SK-N-SH treated with all-trans-retinoic acid at 6 μM for 48 hours (cell line): ENCODE results near the gene EIF5.

Source experiments
- ATAC-seq: fragments of 200-7000 bp; cut with Tn5 transposase; 3 replicates; pipeline ENCODE4 v1.9.1; 2020; ENCODE audit warnings: mild to moderate bottlenecking, moderate library complexity
- ARNTL ChIP-seq: fragments of 450-650 bp; formaldehyde crosslinking; IDR thresholded peaks from 2 replicates; pipeline ENCODE4 v1.5.0; 2020; ENCODE audit warnings: low read depth, mild to moderate bottlenecking, moderate library complexity, borderline replicate concordance
- BACH2 ChIP-seq: fragments of 250-450 bp; sonication (Bioruptor Pico); IDR thresholded peaks from 2 replicates; pipeline ENCODE4 v1.9.0; 2021; ENCODE audit warnings: mild to moderate bottlenecking, borderline replicate concordance
- CSDC2 ChIP-seq: fragments of 250-450 bp; sonication (Bioruptor Pico); IDR thresholded peaks from 2 replicates; pipeline ENCODE4 v1.5.0; 2020; ENCODE audit warnings: mild to moderate bottlenecking, moderate library complexity
- ESRRG ChIP-seq: fragments of 250-450 bp; sonication (Bioruptor Pico); IDR thresholded peaks from 2 replicates; pipeline ENCODE4 v1.6.1; 2021; ENCODE audit warnings: mild to moderate bottlenecking
- GLIS3 ChIP-seq: fragments of 250-450 bp; sonication (Bioruptor Pico); IDR thresholded peaks from 2 replicates; pipeline ENCODE4 v1.5.0; 2020; ENCODE audit warnings: mild to moderate bottlenecking, moderate library complexity
- ISL1 ChIP-seq: fragments of 250-450 bp; sonication (Bioruptor Pico); IDR thresholded peaks from 2 replicates; pipeline ENCODE4 v2.1.2; 2022; ENCODE audit warnings: mild to moderate bottlenecking, moderate library complexity
- OSR1 ChIP-seq: fragments of 250-450 bp; sonication (Bioruptor Pico); IDR thresholded peaks from 2 replicates; pipeline ENCODE4 v1.8.0; 2022; ENCODE audit warnings: moderate library complexity, mild to moderate bottlenecking, inconsistent platforms
- RARB ChIP-seq: fragments of 250-450 bp; sonication (Bioruptor Pico); IDR thresholded peaks from 2 replicates; pipeline ENCODE4 v1.8.0; 2021; ENCODE audit warnings: mild to moderate bottlenecking, moderate library complexity
- SNAI2 ChIP-seq: fragments of 250-450 bp; sonication (Bioruptor Pico); IDR thresholded peaks from 2 replicates; pipeline ENCODE4 v1.5.0; 2020; ENCODE audit warnings: mild to moderate bottlenecking, moderate library complexity
- TCF4 ChIP-seq: fragments of 250-450 bp; sonication (Bioruptor Pico); IDR thresholded peaks from 2 replicates; pipeline ENCODE4 v1.8.0; 2021; ENCODE audit warnings: mild to moderate bottlenecking, moderate library complexity, borderline replicate concordance
- TOX ChIP-seq: fragments of 250-450 bp; sonication (Bioruptor Pico); IDR thresholded peaks from 2 replicates; pipeline ENCODE4 v1.8.0; 2021; ENCODE audit warnings: mild to moderate bottlenecking, moderate library complexity, borderline replicate concordance
- ZC3H10 ChIP-seq: fragments of 250-450 bp; sonication (Bioruptor Pico); IDR thresholded peaks from 2 replicates; pipeline ENCODE4 v1.5.1; 2021; ENCODE audit warnings: mild to moderate bottlenecking, moderate library complexity
- ZFP3 ChIP-seq: fragments of 250-450 bp; sonication (Bioruptor Pico); IDR thresholded peaks from 2 replicates; pipeline ENCODE4 v1.5.0; 2020; ENCODE audit warnings: mild to moderate bottlenecking, moderate library complexity
- ZFP30 ChIP-seq: fragments of 450-650 bp; formaldehyde crosslinking; IDR thresholded peaks from 2 replicates; pipeline ENCODE4 v1.5.0; 2022; ENCODE audit warnings: mild to moderate bottlenecking, moderate library complexity
- ZNF565 ChIP-seq: fragments of 450-650 bp; formaldehyde crosslinking; conservative IDR thresholded peaks from 2 replicates; pipeline ENCODE4 v1.5.0; 2020; ENCODE audit warnings: low read depth, mild to moderate bottlenecking, moderate library complexity
- ZNF70 ChIP-seq: fragments of 450-650 bp; formaldehyde crosslinking; IDR thresholded peaks from 2 replicates; pipeline ENCODE4 v1.5.0; 2020; ENCODE audit warnings: mild to moderate bottlenecking, moderate library complexity
- ZNF8 ChIP-seq: fragments of 450-650 bp; formaldehyde crosslinking; IDR thresholded peaks from 2 replicates; pipeline ENCODE4 v1.5.0; 2020; ENCODE audit warnings: mild to moderate bottlenecking, moderate library complexity
- TF ChIP-seq, protein P1 (sequence below): fragments of 250-450 bp; sonication (Bioruptor Pico); IDR thresholded peaks from 2 replicates; pipeline ENCODE4 v1.5.1; 2021; ENCODE audit warnings: mild to moderate bottlenecking, moderate library complexity
- TF ChIP-seq, protein P2 (sequence below): fragments of 250-450 bp; sonication (Bioruptor Pico); IDR thresholded peaks from 2 replicates; pipeline ENCODE4 v1.5.0; 2020; ENCODE audit warnings: mild to moderate bottlenecking, moderate library complexity
- TF ChIP-seq, protein P3 (sequence below): fragments of 250-450 bp; sonication (Bioruptor Pico); IDR thresholded peaks from 2 replicates; pipeline ENCODE4 v1.8.0; 2021; ENCODE audit warnings: low read depth, mild to moderate bottlenecking, moderate library complexity, borderline replicate concordance

The EIF5 gene

DNA sequence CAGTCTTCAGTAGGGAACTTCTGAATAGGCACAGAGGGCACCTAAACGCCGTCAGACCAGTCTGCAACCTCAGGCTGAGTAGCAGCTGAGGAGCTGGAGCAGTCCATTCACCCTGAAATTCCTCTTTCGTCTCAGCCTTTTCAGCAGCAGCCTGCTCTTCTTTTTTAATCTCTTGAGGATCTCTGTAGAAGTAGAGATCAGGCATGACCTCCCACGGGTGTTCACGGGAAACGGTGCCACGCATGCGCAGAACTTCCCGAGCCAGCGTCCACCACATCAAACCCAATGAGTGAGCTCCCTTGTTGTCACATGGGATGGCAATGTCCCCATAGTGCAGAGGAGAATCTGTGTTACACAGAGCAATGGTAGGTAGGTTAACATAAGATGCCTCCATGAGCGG lies 40.1 kb downstream of the EIF5 start (continued):
- TF ChIP-seq, protein P1, sequence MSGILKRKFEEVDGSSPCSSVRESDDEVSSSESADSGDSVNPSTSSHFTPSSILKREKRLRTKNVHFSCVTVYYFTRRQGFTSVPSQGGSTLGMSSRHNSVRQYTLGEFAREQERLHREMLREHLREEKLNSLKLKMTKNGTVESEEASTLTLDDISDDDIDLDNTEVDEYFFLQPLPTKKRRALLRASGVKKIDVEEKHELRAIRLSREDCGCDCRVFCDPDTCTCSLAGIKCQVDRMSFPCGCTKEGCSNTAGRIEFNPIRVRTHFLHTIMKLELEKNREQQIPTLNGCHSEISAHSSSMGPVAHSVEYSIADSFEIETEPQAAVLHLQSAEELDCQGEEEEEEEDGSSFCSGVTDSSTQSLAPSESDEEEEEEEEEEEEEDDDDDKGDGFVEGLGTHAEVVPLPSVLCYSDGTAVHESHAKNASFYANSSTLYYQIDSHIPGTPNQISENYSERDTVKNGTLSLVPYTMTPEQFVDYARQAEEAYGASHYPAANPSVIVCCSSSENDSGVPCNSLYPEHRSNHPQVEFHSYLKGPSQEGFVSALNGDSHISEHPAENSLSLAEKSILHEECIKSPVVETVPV (CRISPR knock-in tag), result no peak
- TF ChIP-seq, all 23 proteins: peak for 0

GRCh38 chr14:103377522-103378037 lies 43.5 kb downstream of the EIF5 start:
- no peak for ATAC-seq
- TF ChIP-seq OSR1 (no peak), ZNF565 (no peak), SNAI2 (CRISPR knock-in tag) (no peak), RARB (no peak), ISL1 (no peak), GLIS3 (CRISPR knock-in tag) (no peak), ARNTL (CRISPR knock-in tag) (no peak), ESRRG (CRISPR knock-in tag) (no peak), ZFP3 (no peak), TCF4 (CRISPR knock-in tag) (no peak), ZFP30 (no peak), BACH2 (no peak), ZNF70 (CRISPR knock-in tag) (no peak), ZC3H10 (CRISPR knock-in tag) (no peak), TOX (CRISPR knock-in tag) (no peak)
- TF ChIP-seq, protein P2, sequence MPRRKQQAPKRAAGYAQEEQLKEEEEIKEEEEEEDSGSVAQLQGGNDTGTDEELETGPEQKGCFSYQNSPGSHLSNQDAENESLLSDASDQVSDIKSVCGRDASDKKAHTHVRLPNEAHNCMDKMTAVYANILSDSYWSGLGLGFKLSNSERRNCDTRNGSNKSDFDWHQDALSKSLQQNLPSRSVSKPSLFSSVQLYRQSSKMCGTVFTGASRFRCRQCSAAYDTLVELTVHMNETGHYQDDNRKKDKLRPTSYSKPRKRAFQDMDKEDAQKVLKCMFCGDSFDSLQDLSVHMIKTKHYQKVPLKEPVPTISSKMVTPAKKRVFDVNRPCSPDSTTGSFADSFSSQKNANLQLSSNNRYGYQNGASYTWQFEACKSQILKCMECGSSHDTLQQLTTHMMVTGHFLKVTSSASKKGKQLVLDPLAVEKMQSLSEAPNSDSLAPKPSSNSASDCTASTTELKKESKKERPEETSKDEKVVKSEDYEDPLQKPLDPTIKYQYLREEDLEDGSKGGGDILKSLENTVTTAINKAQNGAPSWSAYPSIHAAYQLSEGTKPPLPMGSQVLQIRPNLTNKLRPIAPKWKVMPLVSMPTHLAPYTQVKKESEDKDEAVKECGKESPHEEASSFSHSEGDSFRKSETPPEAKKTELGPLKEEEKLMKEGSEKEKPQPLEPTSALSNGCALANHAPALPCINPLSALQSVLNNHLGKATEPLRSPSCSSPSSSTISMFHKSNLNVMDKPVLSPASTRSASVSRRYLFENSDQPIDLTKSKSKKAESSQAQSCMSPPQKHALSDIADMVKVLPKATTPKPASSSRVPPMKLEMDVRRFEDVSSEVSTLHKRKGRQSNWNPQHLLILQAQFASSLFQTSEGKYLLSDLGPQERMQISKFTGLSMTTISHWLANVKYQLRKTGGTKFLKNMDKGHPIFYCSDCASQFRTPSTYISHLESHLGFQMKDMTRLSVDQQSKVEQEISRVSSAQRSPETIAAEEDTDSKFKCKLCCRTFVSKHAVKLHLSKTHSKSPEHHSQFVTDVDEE, result no peak
- TF ChIP-seq, protein P1 (CRISPR knock-in tag), result no peak

DNA sequence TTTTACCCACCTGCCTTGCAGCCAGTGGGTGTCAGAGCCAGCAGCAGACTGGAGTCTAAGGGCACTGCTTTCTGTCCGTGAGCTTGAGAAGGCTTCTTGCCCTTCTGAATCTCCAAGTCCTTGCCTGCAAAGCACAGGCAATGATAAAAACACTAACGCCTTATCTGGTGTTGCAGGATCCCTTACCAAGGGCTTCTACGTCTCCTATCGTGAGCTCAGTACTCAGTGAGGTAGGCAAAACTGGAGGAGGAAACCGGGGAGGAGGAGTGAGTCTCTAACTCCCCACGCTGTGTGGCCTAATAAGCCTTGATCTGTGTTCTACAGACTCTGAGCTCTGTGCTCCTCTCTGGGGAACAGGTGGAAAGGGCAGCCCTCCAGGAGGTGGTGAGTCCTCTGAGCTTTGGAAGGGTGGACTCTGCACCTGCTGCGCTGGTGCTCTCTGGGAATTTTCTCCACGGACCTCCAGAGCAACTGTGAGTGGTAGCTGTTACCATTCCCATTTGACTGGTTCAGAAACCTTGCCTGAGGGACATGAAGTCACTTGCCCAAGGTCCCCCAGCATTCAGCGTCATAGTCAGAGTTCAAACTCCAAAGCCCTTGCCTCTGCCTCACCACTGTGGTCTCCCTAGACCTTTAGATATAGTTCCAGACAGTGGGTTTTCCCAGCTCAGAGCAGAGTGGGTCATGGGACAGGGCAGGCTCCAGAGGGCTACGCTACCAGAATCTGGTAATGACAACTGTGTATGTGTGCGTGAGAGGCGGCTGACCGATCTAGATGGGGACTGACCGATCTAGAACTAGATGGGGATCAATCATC lies 44.2 kb downstream of the EIF5 start:
- ATAC-seq, result no peak
- TF ChIP-seq BACH2 (no peak), GLIS3 (CRISPR knock-in tag) (no peak), ZNF70 (CRISPR knock-in tag) (no peak), CSDC2 (CRISPR knock-in tag) (no peak), SNAI2 (CRISPR knock-in tag) (no peak), ZFP3 (no peak)

GRCh38 chr14:103380719-103381377 lies 46.8 kb downstream of the EIF5 start:
- TF ChIP-seq, protein P3, sequence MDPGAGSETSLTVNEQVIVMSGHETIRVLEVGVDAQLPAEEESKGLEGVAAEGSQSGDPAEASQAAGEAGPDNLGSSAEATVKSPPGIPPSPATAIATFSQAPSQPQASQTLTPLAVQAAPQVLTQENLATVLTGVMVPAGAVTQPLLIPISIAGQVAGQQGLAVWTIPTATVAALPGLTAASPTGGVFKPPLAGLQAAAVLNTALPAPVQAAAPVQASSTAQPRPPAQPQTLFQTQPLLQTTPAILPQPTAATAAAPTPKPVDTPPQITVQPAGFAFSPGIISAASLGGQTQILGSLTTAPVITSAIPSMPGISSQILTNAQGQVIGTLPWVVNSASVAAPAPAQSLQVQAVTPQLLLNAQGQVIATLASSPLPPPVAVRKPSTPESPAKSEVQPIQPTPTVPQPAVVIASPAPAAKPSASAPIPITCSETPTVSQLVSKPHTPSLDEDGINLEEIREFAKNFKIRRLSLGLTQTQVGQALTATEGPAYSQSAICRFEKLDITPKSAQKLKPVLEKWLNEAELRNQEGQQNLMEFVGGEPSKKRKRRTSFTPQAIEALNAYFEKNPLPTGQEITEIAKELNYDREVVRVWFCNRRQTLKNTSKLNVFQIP (CRISPR knock-in tag), result no peak
- TF ChIP-seq ZNF8 (CRISPR knock-in tag), result peak; percentile 91
- TF ChIP-seq RARB, result no peak
- TF ChIP-seq ZC3H10 (CRISPR knock-in tag), result no peak
- TF ChIP-seq, protein P2, result no peak
- ATAC-seq, result no peak
